Measurements from ENCODE around the gene SSX2IP. TPM values are rescaled to one million over a fixed set of nuclear protein-coding genes. Genes with fewer than 3 reads are reported as not detected.

Gene SSX2IP
- total RNA-seq, 1 experiment from 2014 or later: 20.8 TPM

GRCh38 chr1:84634536-84635205 lies 55.6 kb downstream of the SSX2IP start:
- Mint-ChIP-seq H3K36me3 (no peaks in the 10 kb centered on the region), H3K27ac (no peak overlapping the region), H3K4me1 (peaks cover 14% of the 10 kb centered on the region), H3K4me3 (no peak overlapping the region), H3K27me3 (ENCODE audit: low read depth) (no peaks in the 10 kb centered on the region), H3K9me3 (peaks cover 19% of the 10 kb centered on the region)
- POLR2A ChIA-PET: no interaction called here
- no peak for TF ChIP-seq KAT7 (CRISPR knock-in tag; IDR thresholded peaks at IDR 0.05; ENCODE audit: borderline replicate concordance)
- no peak for TF ChIP-seq ZNF263 (CRISPR knock-in tag; IDR thresholded peaks at IDR 0.05; ENCODE audit: low read depth)
- no peak for TF ChIP-seq FOXK1 (CRISPR knock-in tag; IDR thresholded peaks at IDR 0.05)
- TF ChIP-seq, protein P1, sequence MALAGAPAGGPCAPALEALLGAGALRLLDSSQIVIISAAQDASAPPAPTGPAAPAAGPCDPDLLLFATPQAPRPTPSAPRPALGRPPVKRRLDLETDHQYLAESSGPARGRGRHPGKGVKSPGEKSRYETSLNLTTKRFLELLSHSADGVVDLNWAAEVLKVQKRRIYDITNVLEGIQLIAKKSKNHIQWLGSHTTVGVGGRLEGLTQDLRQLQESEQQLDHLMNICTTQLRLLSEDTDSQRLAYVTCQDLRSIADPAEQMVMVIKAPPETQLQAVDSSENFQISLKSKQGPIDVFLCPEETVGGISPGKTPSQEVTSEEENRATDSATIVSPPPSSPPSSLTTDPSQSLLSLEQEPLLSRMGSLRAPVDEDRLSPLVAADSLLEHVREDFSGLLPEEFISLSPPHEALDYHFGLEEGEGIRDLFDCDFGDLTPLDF (CRISPR knock-in tag; IDR thresholded peaks at IDR 0.05): no peak
- TF ChIP-seq HMGXB4 (CRISPR knock-in tag; IDR thresholded peaks at IDR 0.05): no peak
- no peak for TF ChIP-seq OVOL2 (CRISPR knock-in tag; IDR thresholded peaks at IDR 0.05; ENCODE audit: borderline replicate concordance)
- TF ChIP-seq ZNF281 (CRISPR knock-in tag; IDR thresholded peaks at IDR 0.05): no peak
- TF ChIP-seq, protein P2, sequence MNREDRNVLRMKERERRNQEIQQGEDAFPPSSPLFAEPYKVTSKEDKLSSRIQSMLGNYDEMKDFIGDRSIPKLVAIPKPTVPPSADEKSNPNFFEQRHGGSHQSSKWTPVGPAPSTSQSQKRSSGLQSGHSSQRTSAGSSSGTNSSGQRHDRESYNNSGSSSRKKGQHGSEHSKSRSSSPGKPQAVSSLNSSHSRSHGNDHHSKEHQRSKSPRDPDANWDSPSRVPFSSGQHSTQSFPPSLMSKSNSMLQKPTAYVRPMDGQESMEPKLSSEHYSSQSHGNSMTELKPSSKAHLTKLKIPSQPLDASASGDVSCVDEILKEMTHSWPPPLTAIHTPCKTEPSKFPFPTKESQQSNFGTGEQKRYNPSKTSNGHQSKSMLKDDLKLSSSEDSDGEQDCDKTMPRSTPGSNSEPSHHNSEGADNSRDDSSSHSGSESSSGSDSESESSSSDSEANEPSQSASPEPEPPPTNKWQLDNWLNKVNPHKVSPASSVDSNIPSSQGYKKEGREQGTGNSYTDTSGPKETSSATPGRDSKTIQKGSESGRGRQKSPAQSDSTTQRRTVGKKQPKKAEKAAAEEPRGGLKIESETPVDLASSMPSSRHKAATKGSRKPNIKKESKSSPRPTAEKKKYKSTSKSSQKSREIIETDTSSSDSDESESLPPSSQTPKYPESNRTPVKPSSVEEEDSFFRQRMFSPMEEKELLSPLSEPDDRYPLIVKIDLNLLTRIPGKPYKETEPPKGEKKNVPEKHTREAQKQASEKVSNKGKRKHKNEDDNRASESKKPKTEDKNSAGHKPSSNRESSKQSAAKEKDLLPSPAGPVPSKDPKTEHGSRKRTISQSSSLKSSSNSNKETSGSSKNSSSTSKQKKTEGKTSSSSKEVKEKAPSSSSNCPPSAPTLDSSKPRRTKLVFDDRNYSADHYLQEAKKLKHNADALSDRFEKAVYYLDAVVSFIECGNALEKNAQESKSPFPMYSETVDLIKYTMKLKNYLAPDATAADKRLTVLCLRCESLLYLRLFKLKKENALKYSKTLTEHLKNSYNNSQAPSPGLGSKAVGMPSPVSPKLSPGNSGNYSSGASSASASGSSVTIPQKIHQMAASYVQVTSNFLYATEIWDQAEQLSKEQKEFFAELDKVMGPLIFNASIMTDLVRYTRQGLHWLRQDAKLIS (CRISPR knock-in tag; IDR thresholded peaks at IDR 0.05; ENCODE audit: borderline replicate concordance): no peak
- TF ChIP-seq USF1 (CRISPR knock-in tag; IDR thresholded peaks at IDR 0.05): no peak
- TF ChIP-seq, protein P3, sequence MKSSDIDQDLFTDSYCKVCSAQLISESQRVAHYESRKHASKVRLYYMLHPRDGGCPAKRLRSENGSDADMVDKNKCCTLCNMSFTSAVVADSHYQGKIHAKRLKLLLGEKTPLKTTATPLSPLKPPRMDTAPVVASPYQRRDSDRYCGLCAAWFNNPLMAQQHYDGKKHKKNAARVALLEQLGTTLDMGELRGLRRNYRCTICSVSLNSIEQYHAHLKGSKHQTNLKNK (CRISPR knock-in tag; IDR thresholded peaks at IDR 0.05): no peak
- TF ChIP-seq CREB1 (CRISPR knock-in tag; IDR thresholded peaks at IDR 0.05): no peak
- TF ChIP-seq MYBL2 (CRISPR knock-in tag; IDR thresholded peaks at IDR 0.05): no peak
- no peak for TF ChIP-seq SMAD4 (CRISPR knock-in tag; IDR thresholded peaks at IDR 0.05)
- no peak for TF ChIP-seq ZNF232 (CRISPR knock-in tag; IDR thresholded peaks at IDR 0.05)
- TF ChIP-seq, protein P4, sequence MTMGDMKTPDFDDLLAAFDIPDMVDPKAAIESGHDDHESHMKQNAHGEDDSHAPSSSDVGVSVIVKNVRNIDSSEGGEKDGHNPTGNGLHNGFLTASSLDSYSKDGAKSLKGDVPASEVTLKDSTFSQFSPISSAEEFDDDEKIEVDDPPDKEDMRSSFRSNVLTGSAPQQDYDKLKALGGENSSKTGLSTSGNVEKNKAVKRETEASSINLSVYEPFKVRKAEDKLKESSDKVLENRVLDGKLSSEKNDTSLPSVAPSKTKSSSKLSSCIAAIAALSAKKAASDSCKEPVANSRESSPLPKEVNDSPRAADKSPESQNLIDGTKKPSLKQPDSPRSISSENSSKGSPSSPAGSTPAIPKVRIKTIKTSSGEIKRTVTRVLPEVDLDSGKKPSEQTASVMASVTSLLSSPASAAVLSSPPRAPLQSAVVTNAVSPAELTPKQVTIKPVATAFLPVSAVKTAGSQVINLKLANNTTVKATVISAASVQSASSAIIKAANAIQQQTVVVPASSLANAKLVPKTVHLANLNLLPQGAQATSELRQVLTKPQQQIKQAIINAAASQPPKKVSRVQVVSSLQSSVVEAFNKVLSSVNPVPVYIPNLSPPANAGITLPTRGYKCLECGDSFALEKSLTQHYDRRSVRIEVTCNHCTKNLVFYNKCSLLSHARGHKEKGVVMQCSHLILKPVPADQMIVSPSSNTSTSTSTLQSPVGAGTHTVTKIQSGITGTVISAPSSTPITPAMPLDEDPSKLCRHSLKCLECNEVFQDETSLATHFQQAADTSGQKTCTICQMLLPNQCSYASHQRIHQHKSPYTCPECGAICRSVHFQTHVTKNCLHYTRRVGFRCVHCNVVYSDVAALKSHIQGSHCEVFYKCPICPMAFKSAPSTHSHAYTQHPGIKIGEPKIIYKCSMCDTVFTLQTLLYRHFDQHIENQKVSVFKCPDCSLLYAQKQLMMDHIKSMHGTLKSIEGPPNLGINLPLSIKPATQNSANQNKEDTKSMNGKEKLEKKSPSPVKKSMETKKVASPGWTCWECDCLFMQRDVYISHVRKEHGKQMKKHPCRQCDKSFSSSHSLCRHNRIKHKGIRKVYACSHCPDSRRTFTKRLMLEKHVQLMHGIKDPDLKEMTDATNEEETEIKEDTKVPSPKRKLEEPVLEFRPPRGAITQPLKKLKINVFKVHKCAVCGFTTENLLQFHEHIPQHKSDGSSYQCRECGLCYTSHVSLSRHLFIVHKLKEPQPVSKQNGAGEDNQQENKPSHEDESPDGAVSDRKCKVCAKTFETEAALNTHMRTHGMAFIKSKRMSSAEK (CRISPR knock-in tag; IDR thresholded peaks at IDR 0.05; ENCODE audit: borderline replicate concordance): no peak
- TF ChIP-seq EMX1 (CRISPR knock-in tag; IDR thresholded peaks at IDR 0.05): no peak
- CTCF ChIA-PET: no interaction called here
- ATAC-seq (peak; percentile 77), DNase-seq (ENCODE audit: low spot score) (no peak)
